Cardiac muscle cell (in vitro differentiated cells and primary cell): ENCODE data around the gene OR10J1. TPM values are rescaled to one million over a fixed set of nuclear protein-coding genes. Genes with fewer than 3 reads are reported as not detected.

ENCODE experiments used
- DNase-seq, 2 donors: peaks; one replicate each; pipeline versions ENCODE4 v3.0.0 to v3.0.0-alpha.2; 2010 to 2017; ENCODE audit warnings: low read depth in 1 of 2, low spot score in 1 of 2
- H3K27ac ChIP-seq: fragments of 200-600 bp; sonication (generic); 2 replicates; pipeline ENCODE4 v1.5.1; 2016
- H3K27me3 ChIP-seq: fragments of 200-600 bp; sonication (generic); 2 replicates; pipeline ENCODE4 v1.6.0; 2016; ENCODE audit warnings: control low read depth
- H3K36me3 ChIP-seq: fragments of 200-600 bp; sonication (generic); 2 replicates; pipeline ENCODE4 v1.5.1; 2016; ENCODE audit warnings: control low read depth
- H3K4me1 ChIP-seq: fragments of 200-600 bp; sonication (generic); 2 replicates; pipeline ENCODE4 v1.8.1; 2017; ENCODE audit warnings: low read depth, mild to moderate bottlenecking, mixed run types
- H3K4me3 ChIP-seq: fragments of 200-600 bp; sonication (generic); 2 replicates; pipeline ENCODE4 v1.5.1; 2016; ENCODE audit warnings: mild to moderate bottlenecking
- H3K9me3 ChIP-seq: fragments of 200-600 bp; sonication (generic); 2 replicates; pipeline ENCODE4 v1.5.1; 2017; ENCODE audit warnings: low read depth, mild to moderate bottlenecking, control low read depth
- polyA plus RNA-seq: library from polyadenylated mRNA; unstranded; fragments of >200 nt; fragmentation: Nextera tagmentation; extraction: Ambion mirVana; gene quantifications from 2 replicates; pipeline ENCODE4 v1.2.1, GENCODE V29; 2016
- total RNA-seq: library from RNA; depleted of rRNA; stranded (reverse); fragments of >200 nt; gene quantifications from 2 replicates; pipeline ENCODE4 v1.2.3, GENCODE V29; 2016
- TF ChIP-seq, protein P1 (sequence below): IDR thresholded peaks from 2 replicates; pipeline ENCODE4 v1.5.1; 2012; ENCODE audit warnings: low read depth, mild to moderate bottlenecking, low read length

OR10J1 gene
- total and polyA plus RNA-seq, 2 experiments from 2014 or later, result not detected

DNA sequence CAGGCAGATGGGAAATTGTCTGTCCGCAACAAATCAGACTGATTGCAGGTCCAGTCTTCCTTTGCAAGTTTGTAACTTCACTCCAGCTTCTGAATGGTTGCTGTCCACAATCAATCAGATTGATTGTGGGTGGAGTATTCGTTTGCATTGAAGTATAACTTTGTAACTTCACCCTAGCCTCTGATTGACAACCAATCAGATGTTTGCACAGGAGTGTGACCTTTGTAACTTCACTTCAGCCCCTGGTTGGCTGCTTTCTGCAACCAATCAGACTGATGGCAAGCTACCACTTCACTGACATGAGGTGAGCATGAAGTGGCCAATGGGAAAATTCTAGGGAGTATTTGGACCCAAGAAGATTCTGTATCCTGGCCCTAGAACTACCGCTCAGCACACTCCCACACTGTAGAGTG is 25.7 kb downstream of the OR10J1 start:
- no peak overlapping the region for H3K27ac ChIP-seq
- DNase-seq, result no peak

DNA sequence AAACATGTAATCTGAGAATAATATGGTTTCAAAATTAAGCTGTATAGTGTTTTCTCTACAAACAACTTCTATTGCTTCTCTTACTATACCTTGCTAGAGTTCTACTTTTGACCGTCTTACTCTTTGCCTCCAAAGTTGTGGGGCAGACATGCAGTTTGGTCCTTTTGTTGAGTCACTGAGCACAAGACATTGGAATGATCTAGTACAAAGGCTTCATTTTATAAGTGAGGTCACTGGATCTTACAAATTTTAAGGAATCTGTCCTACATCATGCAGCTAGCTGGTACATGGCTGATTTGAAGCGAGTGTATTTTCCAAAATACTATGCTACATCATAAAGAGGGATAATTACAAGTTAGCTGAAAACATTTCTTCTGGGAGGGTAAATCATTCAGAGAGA is 28.8 kb downstream of the OR10J1 start:
- no peak for DNase-seq

More for the DNA sequence above, 25.7 kb downstream of the OR10J1 start:
- TF ChIP-seq, protein P1, sequence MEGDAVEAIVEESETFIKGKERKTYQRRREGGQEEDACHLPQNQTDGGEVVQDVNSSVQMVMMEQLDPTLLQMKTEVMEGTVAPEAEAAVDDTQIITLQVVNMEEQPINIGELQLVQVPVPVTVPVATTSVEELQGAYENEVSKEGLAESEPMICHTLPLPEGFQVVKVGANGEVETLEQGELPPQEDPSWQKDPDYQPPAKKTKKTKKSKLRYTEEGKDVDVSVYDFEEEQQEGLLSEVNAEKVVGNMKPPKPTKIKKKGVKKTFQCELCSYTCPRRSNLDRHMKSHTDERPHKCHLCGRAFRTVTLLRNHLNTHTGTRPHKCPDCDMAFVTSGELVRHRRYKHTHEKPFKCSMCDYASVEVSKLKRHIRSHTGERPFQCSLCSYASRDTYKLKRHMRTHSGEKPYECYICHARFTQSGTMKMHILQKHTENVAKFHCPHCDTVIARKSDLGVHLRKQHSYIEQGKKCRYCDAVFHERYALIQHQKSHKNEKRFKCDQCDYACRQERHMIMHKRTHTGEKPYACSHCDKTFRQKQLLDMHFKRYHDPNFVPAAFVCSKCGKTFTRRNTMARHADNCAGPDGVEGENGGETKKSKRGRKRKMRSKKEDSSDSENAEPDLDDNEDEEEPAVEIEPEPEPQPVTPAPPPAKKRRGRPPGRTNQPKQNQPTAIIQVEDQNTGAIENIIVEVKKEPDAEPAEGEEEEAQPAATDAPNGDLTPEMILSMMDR, result no peak
- no peak overlapping the region for H3K4me3 ChIP-seq
- no peaks in the 10 kb centered on the region for H3K27me3 ChIP-seq
- peaks cover 28% of the 10 kb centered on the region for H3K4me1 ChIP-seq
- no peaks in the 10 kb centered on the region for H3K36me3 ChIP-seq
- H3K9me3 ChIP-seq, result no peaks in the 10 kb centered on the region

DNA sequence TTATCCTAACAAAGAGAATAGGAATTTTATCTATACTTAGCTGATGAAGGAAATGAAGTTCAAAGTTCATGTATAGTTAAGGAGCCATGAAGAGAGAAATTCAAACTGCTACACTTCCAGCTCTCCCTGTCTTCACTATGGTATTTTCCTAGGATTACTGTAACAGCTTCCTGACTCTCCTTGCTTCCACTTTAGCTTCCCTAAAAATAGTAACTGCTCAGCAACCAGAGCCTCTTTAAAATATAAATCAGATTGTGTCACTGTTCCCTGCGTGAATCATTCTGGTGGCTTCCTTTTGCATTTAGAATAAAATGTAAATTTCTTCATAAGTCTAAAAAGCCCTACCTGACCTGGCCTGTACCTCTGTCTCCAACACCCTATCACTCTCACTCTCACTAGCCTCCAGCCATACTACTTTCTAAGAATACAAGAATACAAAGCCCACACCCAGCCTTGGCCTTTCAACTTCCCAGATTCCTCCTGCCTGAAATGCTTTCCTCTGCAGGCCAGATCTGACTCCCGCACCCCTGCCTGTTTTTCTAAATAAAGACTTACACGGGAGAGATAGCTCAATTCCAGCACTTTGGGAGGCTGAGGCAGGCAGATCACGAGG is 30.5 kb downstream of the OR10J1 start:
- H3K9me3 ChIP-seq, result no peaks in the 10 kb centered on the region
- peak; percentile 40 to 46 for DNase-seq
- TF ChIP-seq, protein P1, result no peak
- no peak overlapping the region for H3K4me3 ChIP-seq
- peak overlapping the region; percentile 67 for H3K27ac ChIP-seq
- no peaks in the 10 kb centered on the region for H3K27me3 ChIP-seq
- H3K4me1 ChIP-seq, result peaks cover 28% of the 10 kb centered on the region
- no peaks in the 10 kb centered on the region for H3K36me3 ChIP-seq

More for the DNA sequence above, 28.8 kb downstream of the OR10J1 start:
- Histone ChIP-seq H3K4me3 (no peak overlapping the region), H3K36me3 (no peaks in the 10 kb centered on the region), H3K27me3 (no peaks in the 10 kb centered on the region), H3K9me3 (no peaks in the 10 kb centered on the region), H3K27ac (peak overlapping the region; percentile 20), H3K4me1 (peaks cover 28% of the 10 kb centered on the region)
- TF ChIP-seq, protein P1, result no peak

DNA sequence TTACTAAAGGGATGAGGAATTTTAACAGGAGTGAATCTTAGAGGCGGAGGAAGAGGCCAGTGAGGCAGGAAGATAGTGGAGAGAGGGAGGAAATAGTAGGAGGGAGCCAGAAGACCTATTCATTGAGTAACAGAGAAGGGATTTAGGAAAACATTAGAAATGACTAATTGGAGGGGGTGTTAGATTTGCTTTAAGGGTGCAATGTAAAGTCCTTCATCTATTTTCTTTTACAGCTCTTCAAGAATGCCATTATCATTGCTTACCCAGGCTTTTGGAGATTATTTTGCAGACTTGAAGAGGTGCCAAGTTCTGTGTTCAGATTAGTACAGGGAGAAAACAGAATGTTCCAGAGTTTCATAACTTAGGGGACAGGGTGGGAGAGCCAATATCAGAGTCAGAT is 33.8 kb downstream of the OR10J1 start:
- Histone ChIP-seq H3K9me3 (no peaks in the 10 kb centered on the region), H3K36me3 (no peaks in the 10 kb centered on the region)
- DNase-seq, result peak in 1 of 2 donors; percentile 96

DNA sequence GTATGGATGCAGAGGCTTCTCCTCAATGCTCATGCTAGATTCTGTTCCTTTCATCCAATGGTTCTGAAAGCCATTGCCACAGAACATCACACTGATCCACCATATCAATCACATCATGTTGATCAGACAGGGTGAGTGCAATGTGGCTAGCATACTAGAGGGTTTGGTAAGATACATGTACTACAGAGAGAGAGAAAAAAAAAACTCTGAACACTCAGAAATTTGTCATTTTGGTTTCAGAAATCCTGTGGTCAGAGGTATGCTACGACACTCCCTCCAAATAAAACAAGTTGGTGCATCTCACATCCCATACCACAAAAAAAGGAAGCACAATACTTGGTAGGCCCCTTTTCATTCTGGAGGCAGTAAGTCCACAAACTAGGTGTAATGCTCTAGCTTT is 35.4 kb downstream of the OR10J1 start:
- H3K9me3 ChIP-seq, result no peaks in the 10 kb centered on the region
- no peak overlapping the region for H3K4me3 ChIP-seq
- no peaks in the 10 kb centered on the region for H3K36me3 ChIP-seq
- DNase-seq, result no peak
- no peaks in the 10 kb centered on the region for H3K27me3 ChIP-seq
- no peak overlapping the region for H3K27ac ChIP-seq
- H3K4me1 ChIP-seq, result no peaks in the 10 kb centered on the region
- TF ChIP-seq, protein P1, result no peak

More for the DNA sequence above, 33.8 kb downstream of the OR10J1 start:
- no peaks in the 10 kb centered on the region for H3K27me3 ChIP-seq
- no peak overlapping the region for H3K4me3 ChIP-seq
- TF ChIP-seq, protein P1, result no peak
- H3K27ac ChIP-seq, result no peak overlapping the region
- H3K4me1 ChIP-seq, result peaks cover 14% of the 10 kb centered on the region
